HEK293 (cell line): ENCODE results near the gene PRKAG3.

Experiments used
- KLF8 ChIP-seq: fragments of 450-650 bp; formaldehyde crosslinking; IDR thresholded peaks from 2 replicates; pipeline ENCODE4 v1.5.1; 2016; ENCODE audit warnings: missing biosample characterization, missing genetic modification characterization
- SALL2 ChIP-seq: fragments of 450-650 bp; formaldehyde crosslinking; IDR thresholded peaks from 2 replicates; pipeline ENCODE4 v1.5.0; 2017; ENCODE audit warnings: missing biosample characterization, mild to moderate bottlenecking, missing genetic modification characterization, borderline replicate concordance
- SP2 ChIP-seq: fragments of 450-650 bp; formaldehyde crosslinking; IDR thresholded peaks from 2 replicates; pipeline ENCODE4 v1.5.1; 2016; ENCODE audit warnings: missing biosample characterization, missing genetic modification characterization
- TRIM28 ChIP-seq: IDR thresholded peaks from 2 replicates; pipeline ENCODE4 v1.6.1; 2011; ENCODE audit warnings: low read length, control low read depth, borderline replicate concordance
- ZNF416 ChIP-seq: fragments of 450-650 bp; formaldehyde crosslinking; IDR thresholded peaks from 2 replicates; pipeline ENCODE4 v1.5.1; 2016; ENCODE audit warnings: missing biosample characterization, missing genetic modification characterization
- ZNF501 ChIP-seq: fragments of 450-650 bp; formaldehyde crosslinking; IDR thresholded peaks from 2 replicates; pipeline ENCODE4 v1.5.1; 2016; ENCODE audit warnings: missing biosample characterization, missing genetic modification characterization
- TF ChIP-seq, protein P1 (sequence below): sonication (generic); formaldehyde crosslinking; IDR thresholded peaks from 2 replicates; pipeline ENCODE4 v1.8.1; 2022; ENCODE audit warnings: mild to moderate bottlenecking, moderate library complexity, missing genetic modification reagents
- TF ChIP-seq, protein P2 (sequence below): fragments of 450-650 bp; formaldehyde crosslinking; IDR thresholded peaks from 2 replicates; pipeline ENCODE4; 2016; ENCODE audit warnings: missing biosample characterization, missing genetic modification characterization
- TF ChIP-seq, protein P3 (sequence below): fragments of 450-650 bp; formaldehyde crosslinking; IDR thresholded peaks from 2 replicates; pipeline ENCODE4 v1.5.1; 2016; ENCODE audit warnings: missing biosample characterization, missing genetic modification characterization

DNA sequence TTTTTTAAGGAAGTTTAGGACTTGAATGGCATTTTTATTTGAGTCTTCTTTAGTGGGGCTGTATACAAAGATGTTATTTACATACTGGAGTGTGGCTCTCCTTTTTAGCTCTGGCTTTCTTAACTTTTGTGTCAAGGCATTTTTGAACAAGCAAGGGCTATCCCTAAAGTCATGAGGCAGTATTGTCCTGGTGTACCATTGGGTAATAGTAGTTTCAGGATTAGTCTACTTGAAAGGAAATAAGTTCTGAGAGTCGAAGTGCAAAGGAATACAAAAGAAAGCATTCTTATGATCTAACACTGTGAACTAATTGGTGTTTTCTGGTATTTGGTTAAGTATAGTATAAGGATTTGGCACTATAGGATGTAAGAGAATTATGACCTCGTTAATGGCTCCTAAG is 51.6 kb downstream of the PRKAG3 start:
- TF ChIP-seq, protein P1, sequence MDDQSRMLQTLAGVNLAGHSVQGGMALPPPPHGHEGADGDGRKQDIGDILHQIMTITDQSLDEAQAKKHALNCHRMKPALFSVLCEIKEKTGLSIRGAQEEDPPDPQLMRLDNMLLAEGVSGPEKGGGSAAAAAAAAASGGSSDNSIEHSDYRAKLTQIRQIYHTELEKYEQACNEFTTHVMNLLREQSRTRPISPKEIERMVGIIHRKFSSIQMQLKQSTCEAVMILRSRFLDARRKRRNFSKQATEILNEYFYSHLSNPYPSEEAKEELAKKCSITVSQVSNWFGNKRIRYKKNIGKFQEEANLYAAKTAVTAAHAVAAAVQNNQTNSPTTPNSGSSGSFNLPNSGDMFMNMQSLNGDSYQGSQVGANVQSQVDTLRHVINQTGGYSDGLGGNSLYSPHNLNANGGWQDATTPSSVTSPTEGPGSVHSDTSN = no peak
- TF ChIP-seq ZNF501 (tag by site-specific recombination) (no peak), SP2 (tag by site-specific recombination) (no peak), KLF8 (no peak), SALL2 (tag by site-specific recombination) (no peak), ZNF416 (tag by site-specific recombination) (no peak), TRIM28 (no peak)
- TF ChIP-seq, protein P2, sequence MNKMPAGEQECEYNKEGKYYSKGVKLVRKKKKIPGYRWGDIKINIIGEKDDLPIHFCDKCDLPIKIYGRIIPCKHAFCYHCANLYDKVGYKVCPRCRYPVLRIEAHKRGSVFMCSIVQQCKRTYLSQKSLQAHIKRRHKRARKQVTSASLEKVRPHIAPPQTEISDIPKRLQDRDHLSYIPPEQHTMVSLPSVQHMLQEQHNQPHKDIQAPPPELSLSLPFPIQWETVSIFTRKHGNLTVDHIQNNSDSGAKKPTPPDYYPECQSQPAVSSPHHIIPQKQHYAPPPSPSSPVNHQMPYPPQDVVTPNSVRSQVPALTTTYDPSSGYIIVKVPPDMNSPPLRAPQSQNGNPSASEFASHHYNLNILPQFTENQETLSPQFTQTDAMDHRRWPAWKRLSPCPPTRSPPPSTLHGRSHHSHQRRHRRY = no peak
- TF ChIP-seq, protein P3, sequence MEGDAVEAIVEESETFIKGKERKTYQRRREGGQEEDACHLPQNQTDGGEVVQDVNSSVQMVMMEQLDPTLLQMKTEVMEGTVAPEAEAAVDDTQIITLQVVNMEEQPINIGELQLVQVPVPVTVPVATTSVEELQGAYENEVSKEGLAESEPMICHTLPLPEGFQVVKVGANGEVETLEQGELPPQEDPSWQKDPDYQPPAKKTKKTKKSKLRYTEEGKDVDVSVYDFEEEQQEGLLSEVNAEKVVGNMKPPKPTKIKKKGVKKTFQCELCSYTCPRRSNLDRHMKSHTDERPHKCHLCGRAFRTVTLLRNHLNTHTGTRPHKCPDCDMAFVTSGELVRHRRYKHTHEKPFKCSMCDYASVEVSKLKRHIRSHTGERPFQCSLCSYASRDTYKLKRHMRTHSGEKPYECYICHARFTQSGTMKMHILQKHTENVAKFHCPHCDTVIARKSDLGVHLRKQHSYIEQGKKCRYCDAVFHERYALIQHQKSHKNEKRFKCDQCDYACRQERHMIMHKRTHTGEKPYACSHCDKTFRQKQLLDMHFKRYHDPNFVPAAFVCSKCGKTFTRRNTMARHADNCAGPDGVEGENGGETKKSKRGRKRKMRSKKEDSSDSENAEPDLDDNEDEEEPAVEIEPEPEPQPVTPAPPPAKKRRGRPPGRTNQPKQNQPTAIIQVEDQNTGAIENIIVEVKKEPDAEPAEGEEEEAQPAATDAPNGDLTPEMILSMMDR (tag by site-specific recombination) = no peak
